HL-60 (cell line): Measurements from ENCODE around the gene VAV2.

ENCODE experiments used
- DNase-seq, 2 experiments: peaks; one replicate each; pipeline ENCODE4 v3.0.0-alpha.2; 2010 to 2020; ENCODE audit warnings: low read depth in 1 of 2, low spot score in 1 of 2
- H3K27ac ChIP-seq: fragments of 250-450 bp; sonication (Bioruptor Pico); replicated peaks from 2 replicates; pipeline ENCODE4 v1.5.1; 2020; ENCODE audit warnings: mild to moderate bottlenecking, moderate library complexity
- H3K27me3 ChIP-seq: fragments of 250-450 bp; sonication (Bioruptor Pico); 2 replicates; pipeline ENCODE4 v1.5.1; 2021; ENCODE audit warnings: mild to moderate bottlenecking, moderate library complexity; ENCODE audit not compliant: insufficient read depth, poor library complexity, severe bottlenecking
- H3K4me3 ChIP-seq: replicated peaks from 2 replicates; pipeline ENCODE4 v1.5.1; 2011; ENCODE audit warnings: mild to moderate bottlenecking, control low read depth, low read length; ENCODE audit not compliant: insufficient read depth
- CTCF ChIP-seq: IDR thresholded peaks from one replicate; pipeline ENCODE4 v1.5.1; 2011; ENCODE audit warnings: low read length, control low read depth, inconsistent platforms; ENCODE audit not compliant: insufficient read depth
- GABPA ChIP-seq: IDR thresholded peaks from 2 replicates; pipeline ENCODE4 v1.6.1; 2012; ENCODE audit warnings: low read depth
- POLR2AphosphoS5 ChIP-seq: IDR thresholded peaks from 2 replicates; pipeline ENCODE4 v1.6.1; 2012; ENCODE audit warnings: low read depth
- REST ChIP-seq: IDR thresholded peaks from 2 replicates; pipeline ENCODE4 v1.6.1; 2012; ENCODE audit warnings: low read depth; ENCODE audit not compliant: insufficient replicate concordance
- SPI1 ChIP-seq: IDR thresholded peaks from 2 replicates; pipeline ENCODE4 v1.6.1; 2012; ENCODE audit warnings: low read depth, mild to moderate bottlenecking, borderline replicate concordance

VAV2 gene

GRCh38 chr9:133814586-133815208 lies 177.4 kb downstream of the VAV2 start:
- H3K4me3 ChIP-seq = no peak overlapping the region
- no peak overlapping the region for H3K27ac ChIP-seq
- TF ChIP-seq GABPA (no peak), CTCF (no peak), REST (no peak), POLR2AphosphoS5 (no peak)
- DNase-seq = no peak
- no peaks in the 10 kb centered on the region for H3K27me3 ChIP-seq

GRCh38 chr9:133813749-133814585 lies 178.2 kb downstream of the VAV2 start:
- TF ChIP-seq SPI1 (no peak), REST (no peak), POLR2AphosphoS5 (no peak), GABPA (no peak), CTCF (no peak)
- Histone ChIP-seq H3K27ac (no peak overlapping the region), H3K27me3 (no peaks in the 10 kb centered on the region), H3K4me3 (no peak overlapping the region)
- no peak for DNase-seq

- TF ChIP-seq GABPA (no peak), POLR2AphosphoS5 (no peak), REST (no peak), SPI1 (no peak), CTCF (no peak)
- H3K4me3 ChIP-seq = no peak overlapping the region
- DNase-seq = no peak
- H3K27me3 ChIP-seq = no peaks in the 10 kb centered on the region
- no peak overlapping the region for H3K27ac ChIP-seq
These were observed 179.0 kb downstream of the VAV2 start for GRCh38 chr9:133812941-133813748.
